CD8-positive, alpha-beta memory T cell (primary cell): ENCODE data around the gene HHAT. TPM values are rescaled to one million over a fixed set of nuclear protein-coding genes. Genes with fewer than 3 reads are reported as not detected.

Source experiments
- CTCF ChIA-PET: fragments of 350-600 bp; sonication (Branson Sonifier 250); formaldehyde crosslinking; loops from one replicate; lab custom pipeline; 2021; ENCODE audit warnings: antibody characterized with exemption; lab: Charles Lee
- POLR2A ChIA-PET: fragments of 350-600 bp; sonication (Branson Sonifier 250); formaldehyde crosslinking; loops from one replicate; lab custom pipeline; 2021; ENCODE audit warnings: antibody characterized with exemption; lab: Charles Lee
- DNase-seq, 5 donors: peaks; one replicate each; pipeline versions ENCODE4 v3.0.0 to v3.0.0-alpha.2; 2020 to 2022; ENCODE audit warnings: mixed read lengths in 1 of 5
- H3K27ac ChIP-seq: one replicate; pipeline ENCODE4 v1.7.0; 2013; ENCODE audit warnings: low read depth, mild to moderate bottlenecking, low read length, moderate library complexity
- H3K27me3 ChIP-seq: 2 replicates; pipeline ENCODE4 v1.7.0; 2013; ENCODE audit warnings: low read length, mild to moderate bottlenecking; ENCODE audit not compliant: insufficient read depth, poor library complexity, severe bottlenecking
- H3K36me3 ChIP-seq: 2 replicates; pipeline ENCODE4 v1.7.0; 2013; ENCODE audit warnings: mild to moderate bottlenecking, low read length, moderate library complexity; ENCODE audit not compliant: insufficient read depth
- H3K4me1 ChIP-seq: 2 replicates; pipeline ENCODE4 v1.7.0; 2013; ENCODE audit warnings: mild to moderate bottlenecking, low read length, moderate library complexity; ENCODE audit not compliant: insufficient read depth
- H3K4me3 ChIP-seq: 2 replicates; pipeline ENCODE4 v1.7.0; 2013; ENCODE audit warnings: mild to moderate bottlenecking, low read length
- H3K9me3 ChIP-seq: 2 replicates; pipeline ENCODE4 v1.7.0; 2013; ENCODE audit warnings: mild to moderate bottlenecking, low read length
- H3K27ac Mint-ChIP-seq, 8 donors: one replicate each; pipeline ENCODE4 v1.8.0; 2020 to 2021; ENCODE audit warnings: mixed read lengths in 8 of 8, mild to moderate bottlenecking in 6 of 8, inconsistent platforms in 3 of 8, moderate library complexity in 3 of 8
- H3K27me3 Mint-ChIP-seq, 2 donors: one replicate each; pipeline ENCODE4 v1.8.0; 2020 to 2021; ENCODE audit warnings: mixed read lengths in 2 of 2, mild to moderate bottlenecking in 1 of 2, moderate library complexity in 1 of 2
- H3K36me3 Mint-ChIP-seq, 3 donors: one replicate each; pipeline ENCODE4 v1.8.0; 2020 to 2021; ENCODE audit warnings: mixed read lengths in 3 of 3, inconsistent platforms in 1 of 3, mild to moderate bottlenecking in 1 of 3
- H3K4me1 Mint-ChIP-seq, 3 donors: one replicate each; pipeline ENCODE4 v1.8.0; 2020 to 2021; ENCODE audit warnings: mixed read lengths in 3 of 3, inconsistent platforms in 1 of 3, mild to moderate bottlenecking in 1 of 3
- H3K4me3 Mint-ChIP-seq, 7 donors: one replicate each; pipeline ENCODE4 v1.8.0; 2020 to 2021; ENCODE audit warnings: mixed read lengths in 7 of 7, mild to moderate bottlenecking in 6 of 7, moderate library complexity in 4 of 7, inconsistent platforms in 2 of 7
- H3K9me3 Mint-ChIP-seq, 5 donors: one replicate each; pipeline ENCODE4 v1.8.0; 2020 to 2022; ENCODE audit warnings: mixed read lengths in 5 of 5, mild to moderate bottlenecking in 3 of 5, moderate library complexity in 2 of 5, inconsistent platforms in 1 of 5
- polyA plus RNA-seq: library from polyadenylated mRNA; unstranded; fragments of 300-500 nt; fragmentation: Illumina TruSeq; gene quantifications from one replicate; pipeline ENCODE4 v1.2.3, GENCODE V29; 2021
- total RNA-seq, 2 experiments: library from RNA; stranded (reverse); gene quantifications; one replicate each; pipeline ENCODE4 v1.2.3, GENCODE V29; 2021

Gene HHAT
- total and polyA plus RNA-seq, 3 experiments from 2014 or later = 1.4 to 4.6 (median 2.1) TPM

DNA sequence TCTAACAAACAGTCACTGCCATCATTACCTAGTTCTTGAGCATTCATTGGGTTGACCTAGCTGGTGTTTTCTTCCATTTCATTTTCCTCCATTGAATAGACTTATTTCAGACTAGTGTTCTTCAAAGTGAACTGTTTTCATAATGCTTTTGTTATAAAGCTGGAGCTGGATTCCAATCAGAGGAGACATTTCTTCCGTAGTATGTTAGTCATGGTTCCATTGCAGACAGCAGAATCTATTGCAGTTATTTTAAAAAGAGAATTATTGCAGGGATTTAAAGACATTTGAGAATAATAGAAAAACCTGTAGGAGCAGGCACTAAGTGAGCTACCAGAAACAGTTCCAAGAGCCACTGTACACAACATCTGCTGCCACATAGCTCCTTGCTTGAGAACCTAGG is 50.0 kb downstream of the HHAT start:
- ChIA-PET CTCF (interaction anchor here (0.6 to 1.5 kb wide), 5 partner anchors 11 to 446 kb away, joined by 3 read pairs; no protein-coding TSS in a partner anchor), POLR2A (no interaction called here)
- Histone ChIP-seq H3K4me3 (no peak overlapping the region), H3K27ac (no peak overlapping the region), H3K27me3 (no peaks in the 10 kb centered on the region), H3K4me1 (no peaks in the 10 kb centered on the region), H3K9me3 (no peaks in the 10 kb centered on the region), H3K36me3 (no peaks in the 10 kb centered on the region)
- Mint-ChIP-seq H3K4me1 (peaks cover 14 to 18% (median 16%) of the 10 kb centered on the region in 3 donors), H3K27me3 (no peaks in the 10 kb centered on the region), H3K27ac (no peak overlapping the region), H3K9me3 (no peaks in the 10 kb centered on the region), H3K4me3 (no peak overlapping the region), H3K36me3 (no peaks in the 10 kb centered on the region)
- DNase-seq = no peak

DNA sequence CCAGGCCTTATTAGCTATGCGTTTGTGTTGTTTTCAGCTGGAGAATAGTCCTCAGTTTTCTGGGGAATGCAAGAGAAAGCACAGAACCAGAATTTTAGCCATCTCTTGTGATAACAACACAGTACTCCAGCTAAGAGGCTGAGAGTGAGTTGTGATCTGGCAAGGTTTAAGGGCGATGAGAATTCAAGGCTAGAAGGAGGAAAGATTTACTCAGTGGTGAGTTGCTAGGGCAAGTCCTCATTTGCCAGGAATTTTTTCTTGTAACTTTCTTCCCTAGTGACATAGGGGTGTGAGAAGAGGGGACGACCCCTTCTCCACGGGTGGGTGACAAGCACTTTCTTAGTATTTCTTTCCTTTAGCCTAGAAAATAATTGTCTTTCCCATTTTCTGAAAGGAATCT is 53.2 kb downstream of the HHAT start:
- Histone ChIP-seq H3K27me3 (no peaks in the 10 kb centered on the region), H3K36me3 (no peaks in the 10 kb centered on the region), H3K4me1 (no peaks in the 10 kb centered on the region), H3K27ac (no peak overlapping the region), H3K4me3 (no peak overlapping the region), H3K9me3 (no peaks in the 10 kb centered on the region)
- DNase-seq = no peak
- Mint-ChIP-seq H3K27me3 (no peaks in the 10 kb centered on the region), H3K36me3 (peaks cover 0 to 4% (median 1%) of the 10 kb centered on the region in 3 donors), H3K4me1 (no peaks in the 10 kb centered on the region), H3K9me3 (no peaks in the 10 kb centered on the region), H3K4me3 (no peak overlapping the region), H3K27ac (no peak overlapping the region)
- ChIA-PET POLR2A (no interaction called here), CTCF (interaction anchor here (1.0 kb wide), 1 partner anchor 70 kb away, joined by 3 read pairs; no protein-coding TSS in a partner anchor)

DNA sequence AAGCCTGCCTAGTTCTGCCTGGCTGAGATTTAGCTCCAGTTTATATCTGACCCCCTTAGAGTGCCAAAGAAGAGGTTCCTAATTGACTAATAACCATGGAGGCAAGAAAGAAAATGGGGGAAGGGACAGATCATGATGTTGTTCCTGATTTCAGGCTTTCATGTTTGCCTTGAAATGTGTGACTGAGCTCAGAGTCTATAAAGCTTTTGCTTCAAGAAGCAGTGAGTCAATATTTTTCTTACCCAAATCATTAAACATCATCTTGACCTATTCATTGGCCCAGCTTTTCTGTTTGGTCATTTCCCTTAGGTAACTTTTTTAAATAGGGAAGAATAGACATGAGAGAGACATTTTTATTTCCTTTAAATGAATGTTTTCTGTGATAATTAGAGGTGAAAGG is 55.9 kb downstream of the HHAT start:
- Histone ChIP-seq H3K27ac (no peak overlapping the region), H3K9me3 (no peaks in the 10 kb centered on the region), H3K27me3 (no peaks in the 10 kb centered on the region), H3K4me3 (no peak overlapping the region), H3K4me1 (no peaks in the 10 kb centered on the region), H3K36me3 (no peaks in the 10 kb centered on the region)
- POLR2A ChIA-PET = no interaction called here
- no peak for DNase-seq
- CTCF ChIA-PET = interaction anchor here (1.0 to 2.3 kb wide), 3 partner anchors 10 to 22 kb away, joined by 3 to 8 read pairs (median 3); no protein-coding TSS in a partner anchor
- Mint-ChIP-seq H3K4me1 (no peaks in the 10 kb centered on the region), H3K36me3 (peaks cover 7 to 15% (median 10%) of the 10 kb centered on the region in 3 donors), H3K27ac (peak overlapping the region in 1 of 8 donors; percentile 27), H3K27me3 (no peaks in the 10 kb centered on the region), H3K9me3 (no peaks in the 10 kb centered on the region), H3K4me3 (no peak overlapping the region)

DNA sequence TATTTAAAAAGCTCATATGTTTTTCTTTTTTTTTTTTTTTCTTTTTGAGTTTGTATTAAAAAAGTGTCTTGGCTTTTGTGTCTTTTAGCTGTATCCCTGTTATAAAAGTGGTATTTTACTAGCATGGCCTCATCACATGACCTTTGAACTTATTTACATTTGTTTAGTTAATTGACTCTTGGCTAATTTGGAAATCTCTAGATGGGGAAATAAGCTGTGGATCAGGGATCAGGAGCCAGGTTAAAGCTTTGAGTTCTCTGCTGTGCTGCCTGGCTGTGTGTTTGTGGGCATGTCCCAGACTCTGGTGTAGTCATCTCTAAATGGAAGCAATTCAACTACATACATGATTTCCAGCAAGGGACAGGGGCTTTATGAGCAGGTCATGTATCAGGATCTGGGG is 56.5 kb downstream of the HHAT start:
- no peaks in the 10 kb centered on the region for H3K9me3 Mint-ChIP-seq
- H3K27ac Mint-ChIP-seq = no peak overlapping the region
- peaks cover 7 to 16% (median 10%) of the 10 kb centered on the region in 3 donors for H3K36me3 Mint-ChIP-seq
- no peak overlapping the region for H3K4me3 ChIP-seq
- H3K4me1 ChIP-seq = no peaks in the 10 kb centered on the region
- no peaks in the 10 kb centered on the region for H3K27me3 ChIP-seq
- DNase-seq = no peak
- ChIA-PET POLR2A (no interaction called here), CTCF (interaction anchor here (1.0 to 2.3 kb wide), 3 partner anchors 11 to 22 kb away, joined by 3 to 8 read pairs (median 3); no protein-coding TSS in a partner anchor)
- H3K4me3 Mint-ChIP-seq = no peak overlapping the region
- H3K27ac ChIP-seq = no peak overlapping the region
- H3K27me3 Mint-ChIP-seq = no peaks in the 10 kb centered on the region
- H3K9me3 ChIP-seq = no peaks in the 10 kb centered on the region
- no peaks in the 10 kb centered on the region for H3K4me1 Mint-ChIP-seq
- no peaks in the 10 kb centered on the region for H3K36me3 ChIP-seq

DNA sequence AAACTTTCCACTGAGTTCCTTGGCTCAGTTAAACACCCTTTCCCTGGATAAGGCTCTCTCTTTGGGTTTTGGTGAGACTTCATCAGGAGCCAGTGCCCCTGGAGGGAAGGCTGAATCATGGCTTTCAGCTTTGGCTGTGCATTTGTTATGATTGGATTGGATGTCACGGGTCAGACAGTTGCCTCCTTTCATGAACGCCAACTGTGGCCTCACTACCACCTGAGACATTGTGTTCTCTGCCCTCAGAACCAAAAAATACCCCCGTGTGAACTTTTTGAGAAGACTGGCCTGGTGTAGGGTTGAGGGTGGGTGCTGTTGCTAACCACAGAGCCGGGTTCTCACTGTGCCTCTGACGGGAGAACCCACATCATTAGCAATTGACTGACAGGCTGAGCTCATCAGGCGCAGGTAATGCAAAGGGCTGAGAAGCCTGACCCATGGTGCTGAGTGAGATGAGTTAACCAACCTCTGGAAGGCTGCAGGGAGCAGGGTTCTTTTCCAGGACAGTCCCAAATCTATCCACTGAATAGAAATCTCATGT is 65.6 kb downstream of the HHAT start:
- peak in 2 of 5 donors; percentile 5 to 9 for DNase-seq
- H3K9me3 Mint-ChIP-seq = no peaks in the 10 kb centered on the region
- peaks cover 7 to 22% (median 9%) of the 10 kb centered on the region in 3 donors for H3K4me1 Mint-ChIP-seq

DNA sequence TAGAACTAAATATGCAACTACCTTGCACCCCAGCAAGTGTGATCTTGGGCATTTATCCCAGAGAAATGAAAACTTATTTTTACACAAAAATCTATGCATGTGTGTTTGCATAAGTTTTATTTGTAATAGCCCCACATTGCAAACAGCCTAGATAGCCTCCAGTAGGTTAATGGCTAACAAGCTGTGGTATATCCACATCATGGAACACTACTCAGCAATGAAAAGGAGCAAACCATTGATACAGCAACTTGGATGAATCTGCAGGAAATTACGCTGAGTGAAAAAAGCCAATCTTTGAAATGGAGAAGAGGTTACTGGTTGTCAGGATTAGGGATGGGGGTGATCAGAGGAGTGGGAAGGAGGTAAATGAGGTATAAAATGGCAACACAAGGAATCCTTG is 67.8 kb downstream of the HHAT start:
- no peak overlapping the region for H3K27ac Mint-ChIP-seq
- peaks cover 0 to 7% (median 2%) of the 10 kb centered on the region in 3 donors for H3K36me3 Mint-ChIP-seq
- DNase-seq = no peak
- H3K4me3 ChIP-seq = no peak overlapping the region
- H3K9me3 ChIP-seq = no peaks in the 10 kb centered on the region
- no peaks in the 10 kb centered on the region for H3K36me3 ChIP-seq
- H3K9me3 Mint-ChIP-seq = no peaks in the 10 kb centered on the region
- H3K4me1 ChIP-seq = peaks cover 7% of the 10 kb centered on the region
- H3K27me3 Mint-ChIP-seq = peaks cover 0 to 1% of the 10 kb centered on the region in 2 donors
- no peak overlapping the region for H3K27ac ChIP-seq
- ChIA-PET CTCF (no interaction called here), POLR2A (no interaction called here)
- peaks cover 20 to 36% (median 22%) of the 10 kb centered on the region in 3 donors for H3K4me1 Mint-ChIP-seq
- H3K27me3 ChIP-seq = no peaks in the 10 kb centered on the region
- H3K4me3 Mint-ChIP-seq = no peak overlapping the region

More for the DNA sequence above, 65.6 kb downstream of the HHAT start:
- Histone ChIP-seq H3K36me3 (no peaks in the 10 kb centered on the region), H3K9me3 (no peaks in the 10 kb centered on the region), H3K4me1 (no peaks in the 10 kb centered on the region), H3K27me3 (no peaks in the 10 kb centered on the region), H3K4me3 (no peak overlapping the region), H3K27ac (no peak overlapping the region)
- CTCF ChIA-PET = interaction anchor here (1.0 kb wide), 1 partner anchor 12 kb away, joined by 4 read pairs; no protein-coding TSS in a partner anchor
- H3K27ac Mint-ChIP-seq = peak overlapping the region in 4 of 8 donors; percentile 33 to 62 (median 44)
- POLR2A ChIA-PET = no interaction called here
- H3K4me3 Mint-ChIP-seq = peak overlapping the region in 1 of 7 donors; percentile 8
- H3K36me3 Mint-ChIP-seq = peaks cover 4 to 8% (median 8%) of the 10 kb centered on the region in 3 donors
- peaks cover 0 to 1% of the 10 kb centered on the region in 2 donors for H3K27me3 Mint-ChIP-seq

DNA sequence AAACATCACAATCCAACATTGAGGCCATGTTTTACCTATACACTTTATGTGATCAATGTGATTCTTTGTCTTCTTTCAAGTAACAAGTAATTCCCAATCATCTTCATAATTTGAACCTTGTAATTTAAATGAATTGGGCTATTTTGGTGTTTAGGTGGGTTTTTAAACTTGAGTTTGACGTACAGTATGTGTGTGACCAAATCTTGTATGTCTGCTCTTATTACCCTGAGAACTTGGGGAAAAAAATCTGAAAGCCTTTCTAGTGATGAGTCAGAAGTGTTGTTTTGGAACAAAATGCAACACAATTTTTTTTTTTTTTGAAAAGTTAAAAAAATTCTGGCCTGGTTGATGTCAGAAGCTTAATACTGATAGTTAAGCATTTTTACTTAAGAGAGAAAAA is 68.5 kb downstream of the HHAT start:
- ChIA-PET POLR2A (no interaction called here), CTCF (no interaction called here)
- H3K27me3 Mint-ChIP-seq = peaks cover 0 to 1% of the 10 kb centered on the region in 2 donors
- Histone ChIP-seq H3K27ac (no peak overlapping the region), H3K9me3 (no peaks in the 10 kb centered on the region), H3K36me3 (no peaks in the 10 kb centered on the region), H3K4me1 (peaks cover 7% of the 10 kb centered on the region), H3K4me3 (no peak overlapping the region), H3K27me3 (no peaks in the 10 kb centered on the region)
- H3K4me3 Mint-ChIP-seq = no peak overlapping the region
- no peak for DNase-seq
- H3K9me3 Mint-ChIP-seq = no peaks in the 10 kb centered on the region
- peaks cover 0 to 5% (median 3%) of the 10 kb centered on the region in 3 donors for H3K36me3 Mint-ChIP-seq
- peaks cover 20 to 36% (median 22%) of the 10 kb centered on the region in 3 donors for H3K4me1 Mint-ChIP-seq
- H3K27ac Mint-ChIP-seq = peak overlapping the region in 1 of 8 donors; percentile 45

DNA sequence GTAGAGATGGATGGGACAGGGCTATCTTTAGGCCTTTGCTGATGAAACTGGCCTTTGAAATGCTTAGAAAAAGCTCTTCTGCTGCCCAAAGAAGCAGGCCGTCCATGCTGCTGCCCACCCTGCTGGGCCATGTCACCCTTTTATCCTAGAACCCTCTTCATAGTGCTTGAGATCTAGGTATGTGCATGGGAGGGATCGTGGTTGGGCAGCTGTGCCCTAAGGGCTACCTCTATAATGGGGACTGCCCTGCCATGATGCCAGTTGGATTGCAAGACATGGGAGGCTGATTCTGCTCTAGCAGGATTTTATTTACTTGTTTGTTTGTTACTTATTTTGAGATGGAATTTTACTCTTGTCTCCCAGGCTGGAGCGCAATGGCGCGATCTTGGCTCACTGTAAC is 69.0 kb downstream of the HHAT start:
- H3K36me3 Mint-ChIP-seq = peaks cover 0 to 7% (median 3%) of the 10 kb centered on the region in 3 donors
- no peaks in the 10 kb centered on the region for H3K36me3 ChIP-seq
- no peak overlapping the region for H3K4me3 ChIP-seq
- peaks cover 7% of the 10 kb centered on the region for H3K4me1 ChIP-seq
- peaks cover 20 to 36% (median 22%) of the 10 kb centered on the region in 3 donors for H3K4me1 Mint-ChIP-seq
- no peak overlapping the region for H3K27ac ChIP-seq
- H3K4me3 Mint-ChIP-seq = no peak overlapping the region
- ChIA-PET POLR2A (no interaction called here), CTCF (no interaction called here)
- no peaks in the 10 kb centered on the region for H3K9me3 ChIP-seq
- no peaks in the 10 kb centered on the region for H3K9me3 Mint-ChIP-seq
- H3K27me3 Mint-ChIP-seq = peaks cover 0 to 1% of the 10 kb centered on the region in 2 donors
- no peak for DNase-seq
- H3K27ac Mint-ChIP-seq = no peak overlapping the region
- no peaks in the 10 kb centered on the region for H3K27me3 ChIP-seq
